GM12864 (cell line): ENCODE results near the gene CDH4.

Experiments used
- DNase-seq: peaks from one replicate; pipeline ENCODE4 v3.0.0-alpha.2; 2011; ENCODE audit warnings: low read depth
- H3K4me3 ChIP-seq: 2 replicates; pipeline ENCODE4 v1.5.1; 2011; ENCODE audit warnings: mild to moderate bottlenecking, low read depth, low read length, control low read depth
- TF ChIP-seq, protein P1 (sequence below): IDR thresholded peaks from 2 replicates; pipeline ENCODE4 v1.5.1; 2011; ENCODE audit warnings: low read depth, mild to moderate bottlenecking, moderate library complexity, low read length, control low read depth, inconsistent platforms; ENCODE audit errors: missing control alignments

CDH4 gene

DNA sequence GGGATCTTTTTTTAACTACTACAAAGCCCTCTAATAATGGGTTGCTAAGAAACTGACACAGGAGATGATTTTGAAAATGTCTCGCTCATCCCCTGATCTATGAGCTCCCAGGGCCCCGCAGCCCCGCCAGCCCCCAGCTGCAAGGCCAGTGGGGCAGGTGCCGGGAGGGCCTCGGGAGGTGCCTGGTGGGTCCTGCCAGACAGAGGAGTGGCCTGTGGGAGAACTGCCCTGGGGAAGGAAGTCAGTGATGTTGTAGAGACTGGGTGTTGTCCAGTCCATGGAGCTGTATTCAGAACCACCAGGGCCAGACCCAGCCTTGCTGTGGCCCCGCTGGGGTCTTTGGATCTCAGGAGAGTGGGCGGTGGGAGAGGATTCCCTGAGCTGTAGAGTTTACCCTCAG, 554.9 kb downstream of the CDH4 start:
- no peak for DNase-seq
- TF ChIP-seq, protein P1, sequence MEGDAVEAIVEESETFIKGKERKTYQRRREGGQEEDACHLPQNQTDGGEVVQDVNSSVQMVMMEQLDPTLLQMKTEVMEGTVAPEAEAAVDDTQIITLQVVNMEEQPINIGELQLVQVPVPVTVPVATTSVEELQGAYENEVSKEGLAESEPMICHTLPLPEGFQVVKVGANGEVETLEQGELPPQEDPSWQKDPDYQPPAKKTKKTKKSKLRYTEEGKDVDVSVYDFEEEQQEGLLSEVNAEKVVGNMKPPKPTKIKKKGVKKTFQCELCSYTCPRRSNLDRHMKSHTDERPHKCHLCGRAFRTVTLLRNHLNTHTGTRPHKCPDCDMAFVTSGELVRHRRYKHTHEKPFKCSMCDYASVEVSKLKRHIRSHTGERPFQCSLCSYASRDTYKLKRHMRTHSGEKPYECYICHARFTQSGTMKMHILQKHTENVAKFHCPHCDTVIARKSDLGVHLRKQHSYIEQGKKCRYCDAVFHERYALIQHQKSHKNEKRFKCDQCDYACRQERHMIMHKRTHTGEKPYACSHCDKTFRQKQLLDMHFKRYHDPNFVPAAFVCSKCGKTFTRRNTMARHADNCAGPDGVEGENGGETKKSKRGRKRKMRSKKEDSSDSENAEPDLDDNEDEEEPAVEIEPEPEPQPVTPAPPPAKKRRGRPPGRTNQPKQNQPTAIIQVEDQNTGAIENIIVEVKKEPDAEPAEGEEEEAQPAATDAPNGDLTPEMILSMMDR, result no peak
- H3K4me3 ChIP-seq, result no peak overlapping the region

- no peak for DNase-seq
- H3K4me3 ChIP-seq, result no peak overlapping the region
- TF ChIP-seq, protein P1, result no peak
These were observed 555.6 kb downstream of the CDH4 start for GRCh38 chr20:61807471-61808160.

- DNase-seq, result no peak
- TF ChIP-seq, protein P1, result no peak
- H3K4me3 ChIP-seq, result no peak overlapping the region
These were observed 556.4 kb downstream of the CDH4 start for GRCh38 chr20:61808447-61808846.

GRCh38 chr20:61809006-61809770, 557.1 kb downstream of the CDH4 start:
- DNase-seq, result no peak
- TF ChIP-seq, protein P1, result no peak
- no peak overlapping the region for H3K4me3 ChIP-seq

GRCh38 chr20:61810066-61810737, 558.1 kb downstream of the CDH4 start:
- no peak for DNase-seq
- TF ChIP-seq, protein P1, result no peak
- no peak overlapping the region for H3K4me3 ChIP-seq

DNA sequence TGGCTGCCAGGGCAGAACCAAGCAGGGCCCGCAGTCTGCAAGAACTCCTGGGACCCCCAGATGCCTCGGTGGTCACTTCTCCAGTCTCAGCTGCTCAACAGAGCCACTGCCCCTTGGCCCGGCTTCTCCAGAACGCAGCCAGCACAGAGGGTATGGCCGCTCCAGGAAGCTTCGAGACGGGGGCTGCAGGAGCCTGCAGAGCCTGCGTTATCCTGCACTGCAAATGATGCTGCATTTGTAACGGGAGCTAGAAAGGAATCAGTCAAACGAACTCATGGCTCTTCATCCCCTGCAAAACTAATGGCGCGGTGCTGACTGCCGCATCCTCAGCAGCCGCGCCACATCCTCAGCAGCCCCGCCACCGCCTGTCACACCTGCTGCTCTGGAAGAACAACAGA, 558.7 kb downstream of the CDH4 start:
- TF ChIP-seq, protein P1, result no peak
- DNase-seq, result no peak
- no peak overlapping the region for H3K4me3 ChIP-seq
